Central memory CD4-positive, alpha-beta T cell (primary cell): ENCODE data around the gene NAV2.

Experiments
- DNase-seq: peaks from one replicate; pipeline ENCODE4 v3.0.0; 2022
- total RNA-seq, 3 experiments: gene quantifications; one replicate each; lab custom pipeline; 2026; lab: John Stamatoyannopoulos, UW

NAV2 gene
- total RNA-seq: 0.14 to 3.3 (median 2.3) reads per million in 3 experiments

GRCh38 chr11:19712281-19713195, at the start of gene NAV2:
Gene NAV2, plus strand, starts transcription at chr11:19712837. Its CDS starts 859 bp downstream, at chr11:19713696.
- DNase-seq: peak; percentile 74

GRCh38 chr11:19663206-19663605, 49.4 kb upstream of the NAV2 start:
- DNase-seq: no peak

- no peak for DNase-seq
Observed at GRCh38 chr11:19664886-19665548, 47.6 kb upstream of the NAV2 start.

DNA sequence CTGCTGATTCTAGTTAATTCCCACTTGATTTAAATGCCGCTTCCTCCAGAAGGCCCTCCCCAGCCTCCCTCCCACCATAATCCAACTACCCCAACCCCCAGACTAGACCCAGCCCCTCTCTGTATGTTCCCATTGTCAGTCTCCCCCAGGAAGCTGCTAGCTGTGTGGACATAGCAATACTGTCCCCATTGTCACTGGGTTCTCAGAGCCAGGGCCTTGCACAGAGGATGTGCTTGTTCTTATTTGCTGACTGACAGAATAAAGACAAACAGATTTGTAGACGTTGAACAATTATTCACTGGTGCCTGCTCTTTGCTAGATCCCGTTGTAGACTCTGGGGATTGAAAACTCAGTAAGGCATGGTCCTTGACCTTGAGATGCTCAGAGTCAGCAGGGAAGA, 45.7 kb upstream of the NAV2 start:
- DNase-seq: no peak

- DNase-seq: no peak
Observed at GRCh38 chr11:19669511-19669910, 43.1 kb upstream of the NAV2 start.

DNA sequence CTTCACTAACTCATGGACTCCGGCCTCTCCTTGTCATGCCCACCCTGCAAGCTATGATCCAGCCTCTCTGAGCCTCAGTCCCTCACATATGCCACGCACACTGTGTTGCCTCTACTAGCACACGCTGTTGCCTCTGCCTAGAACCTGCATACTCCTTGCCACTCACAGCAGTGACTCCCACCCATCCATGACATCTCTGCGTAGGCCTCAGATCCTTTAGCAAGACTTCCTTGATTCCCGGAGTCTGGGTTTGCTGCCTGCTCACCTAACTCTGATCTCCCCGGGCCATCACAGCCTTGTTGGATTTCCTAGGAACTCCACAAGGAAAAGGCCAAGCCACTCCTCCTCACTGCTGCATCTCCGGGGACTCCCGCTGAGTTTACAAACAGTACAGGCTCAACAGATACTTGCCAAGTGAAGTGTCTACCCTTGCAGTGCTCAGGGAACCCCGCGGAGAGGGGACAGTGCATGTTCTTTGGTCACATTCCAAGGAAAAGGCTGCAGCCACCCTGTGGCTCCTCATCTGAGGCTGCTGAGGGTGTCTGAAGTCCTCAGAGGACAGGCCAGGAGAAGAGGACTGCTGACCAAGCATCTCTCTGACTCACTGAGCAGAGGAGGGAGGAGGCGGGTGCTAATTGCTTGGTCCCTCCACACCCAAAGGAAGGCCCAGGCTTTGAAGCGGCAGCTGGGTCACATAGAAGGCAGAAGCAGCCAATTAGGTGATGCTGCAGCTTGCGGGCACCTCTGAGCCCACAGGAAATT, 42.4 kb upstream of the NAV2 start:
- no peak for DNase-seq

GRCh38 chr11:19672586-19673206, 39.9 kb upstream of the NAV2 start:
- no peak for DNase-seq

GRCh38 chr11:19673924-19674729, 38.5 kb upstream of the NAV2 start:
- no peak for DNase-seq

DNA sequence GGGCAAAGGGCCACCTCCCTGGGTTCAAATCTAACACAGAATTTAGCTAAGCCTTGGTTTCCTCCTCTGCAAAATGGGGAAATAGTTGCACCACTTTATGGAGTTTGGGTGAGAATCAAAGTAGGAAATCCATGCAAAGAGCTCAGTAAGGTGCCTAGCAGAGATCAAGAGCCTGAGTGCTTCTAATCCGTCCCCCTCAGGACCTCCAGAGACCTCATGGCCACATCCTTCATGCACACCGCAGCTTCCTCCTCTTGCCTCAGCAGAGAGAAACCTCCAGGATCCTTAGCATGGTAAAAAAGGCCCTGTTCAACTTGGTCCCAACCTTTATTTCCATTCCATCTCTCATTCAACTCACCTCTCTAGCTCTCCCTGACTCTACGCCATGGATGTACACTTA, 37.8 kb upstream of the NAV2 start:
- DNase-seq: no peak

DNA sequence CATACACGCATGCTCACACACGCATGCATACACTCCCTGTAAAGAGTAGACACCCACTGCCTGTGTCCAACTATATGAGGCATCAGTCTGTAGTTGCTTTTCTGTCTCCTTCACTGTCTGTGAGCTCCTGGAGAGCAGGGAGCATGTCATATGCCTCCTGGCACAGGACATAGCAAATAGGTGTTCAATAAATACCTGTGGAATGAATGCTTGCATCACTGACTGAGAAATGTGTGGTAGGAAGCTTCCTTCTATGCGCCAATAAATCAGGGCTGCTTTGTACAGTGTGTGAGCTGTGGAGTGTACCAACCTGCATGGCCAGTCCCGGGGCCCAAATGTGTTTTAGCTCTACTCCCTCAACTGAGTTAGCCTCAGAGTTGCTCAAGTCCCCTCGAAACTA, 37.2 kb upstream of the NAV2 start:
- no peak for DNase-seq

GRCh38 chr11:19676475-19677380, 35.9 kb upstream of the NAV2 start:
- DNase-seq: no peak

DNA sequence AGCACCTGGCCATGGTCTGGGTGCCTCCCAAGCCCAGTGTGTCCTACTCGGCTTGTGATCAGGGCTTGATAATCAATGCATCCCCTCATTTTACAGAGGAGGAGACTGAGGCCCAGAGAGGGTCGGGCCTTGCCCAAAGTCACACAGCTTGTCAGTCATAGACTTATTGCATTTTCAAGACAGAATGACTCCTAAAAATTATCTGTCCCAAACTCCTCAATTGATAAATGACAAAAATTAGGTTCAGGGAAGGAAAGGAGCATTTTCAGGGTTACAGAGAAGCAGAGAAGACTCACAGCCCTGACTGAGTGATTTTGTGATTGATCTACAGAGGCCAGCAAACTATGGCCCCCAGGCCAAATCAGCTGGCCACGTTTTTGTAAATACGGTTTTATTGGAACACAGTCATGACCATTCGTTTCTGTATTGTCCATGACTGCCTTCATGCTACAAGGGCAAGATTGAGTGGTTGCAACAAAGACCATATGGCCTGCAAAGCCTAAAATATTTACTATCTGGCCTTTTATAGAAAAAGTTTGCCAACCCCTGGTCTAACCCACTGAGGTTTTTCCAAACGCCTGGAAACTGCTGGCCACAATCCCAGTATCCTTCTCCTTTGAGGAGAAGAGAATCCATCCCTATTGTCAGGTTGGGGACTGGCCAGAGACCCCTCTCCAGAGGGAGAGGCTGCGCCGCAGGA, 35.1 kb upstream of the NAV2 start:
- no peak for DNase-seq

DNA sequence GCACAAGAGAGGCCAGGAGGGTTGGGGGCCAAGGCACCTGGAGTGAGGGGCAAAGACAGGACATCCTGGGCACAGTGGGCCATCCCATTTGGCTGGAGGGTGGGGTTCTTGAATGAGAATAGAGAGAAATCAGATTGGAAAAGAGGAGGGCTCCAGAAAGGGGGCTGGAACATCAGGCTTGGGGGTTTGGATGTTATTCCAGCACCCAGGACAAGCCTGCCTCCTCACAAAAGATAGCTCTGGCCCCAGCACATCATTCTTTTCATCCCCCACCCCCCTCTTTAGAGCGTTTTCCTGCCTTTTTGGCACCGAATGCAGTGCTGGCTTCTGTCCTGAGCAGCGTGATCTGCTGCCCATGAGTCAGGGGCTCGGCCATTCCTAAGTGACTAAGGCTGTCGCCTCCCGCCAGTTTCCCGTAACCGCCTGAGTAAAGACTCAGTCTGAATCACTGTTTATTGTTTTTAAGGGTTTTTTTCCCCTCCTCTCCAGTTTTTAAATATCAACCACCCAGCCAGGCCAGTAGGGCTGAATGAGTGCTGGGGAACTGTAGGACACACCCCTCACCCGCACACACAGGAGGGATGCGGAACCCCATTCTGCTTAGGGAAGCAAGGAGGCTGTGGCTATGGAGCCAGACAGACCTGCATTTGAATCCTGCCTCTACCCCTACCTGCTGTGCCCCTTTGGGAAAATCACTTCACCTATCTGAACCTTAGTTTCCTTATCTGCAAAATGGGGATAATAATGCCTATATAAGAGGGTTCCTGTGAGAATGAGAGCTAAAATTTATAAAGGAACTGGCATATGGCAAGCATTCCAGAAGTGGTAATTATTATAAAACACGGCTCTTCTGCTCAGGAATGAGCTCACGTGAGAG, 32.4 kb upstream of the NAV2 start:
- no peak for DNase-seq

- DNase-seq: no peak
Observed at GRCh38 chr11:19680829-19681368, 31.7 kb upstream of the NAV2 start.

- no peak for DNase-seq
Observed at GRCh38 chr11:19683141-19683805, 29.4 kb upstream of the NAV2 start.

DNA sequence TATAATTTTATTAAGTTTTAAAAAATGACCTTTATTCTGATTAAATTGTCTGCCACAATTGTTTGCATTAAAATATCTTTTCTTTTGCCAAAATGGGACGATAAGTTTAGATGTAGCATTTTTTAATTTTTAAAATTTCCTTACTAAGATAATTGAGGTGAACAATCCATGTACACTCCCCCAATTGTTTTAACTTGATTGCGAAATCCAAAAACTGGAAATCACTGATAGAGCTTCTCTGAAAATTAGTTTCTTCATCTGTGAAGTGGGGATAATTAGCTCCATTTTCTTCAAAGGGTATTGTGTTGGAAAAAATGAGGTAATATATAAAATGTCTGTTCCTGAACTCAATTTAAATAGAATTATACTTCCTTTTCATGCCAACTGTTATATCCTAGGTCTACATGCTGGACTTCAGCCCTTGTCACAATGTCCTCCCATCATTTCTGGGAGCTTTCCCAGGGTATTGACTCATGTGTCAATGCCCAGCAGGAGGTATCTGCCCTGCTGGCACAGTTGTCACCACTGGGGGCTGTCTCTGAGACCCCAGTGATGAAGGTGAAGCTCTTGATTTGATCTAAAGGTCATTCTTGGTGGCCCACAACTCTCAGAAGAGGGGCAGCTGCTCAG, 28.7 kb upstream of the NAV2 start:
- no peak for DNase-seq

DNA sequence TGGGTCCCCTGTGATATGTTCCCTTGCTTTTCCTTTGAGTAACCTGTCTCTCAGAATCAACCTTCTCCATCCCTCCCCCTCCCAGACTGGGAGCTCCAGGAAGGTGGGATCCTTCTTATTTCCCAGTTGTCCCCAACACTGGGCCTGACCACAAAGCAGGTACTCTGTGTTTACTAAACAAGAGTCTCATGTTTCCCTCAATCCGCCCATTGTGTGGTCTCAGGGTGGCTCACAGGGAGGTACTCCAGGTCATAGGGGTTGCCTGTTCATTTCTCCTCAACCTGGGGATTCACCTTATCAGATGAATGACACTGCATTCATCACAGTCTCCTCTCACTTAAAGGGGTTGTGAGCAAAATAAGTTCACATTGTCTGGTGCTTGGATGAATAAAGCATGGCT, 26.4 kb upstream of the NAV2 start:
- DNase-seq: no peak

DNA sequence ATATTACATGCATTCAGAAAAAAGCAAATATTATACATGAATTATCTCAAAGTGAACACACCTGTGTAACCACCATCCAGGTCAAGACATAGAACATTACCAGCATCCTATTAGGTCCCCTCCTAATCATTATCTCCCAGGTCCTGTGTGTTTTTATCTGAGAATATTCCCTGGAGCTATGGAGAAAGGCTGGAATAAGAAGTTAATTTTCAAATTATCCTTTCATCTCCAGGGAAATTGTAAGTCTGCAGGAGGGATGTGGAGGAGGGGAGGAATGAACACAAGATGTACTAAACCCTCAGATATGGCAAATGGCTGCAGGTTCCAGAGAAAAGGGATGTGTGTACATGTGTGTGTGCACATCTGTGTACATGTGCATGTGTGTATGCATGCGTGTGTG, 25.2 kb upstream of the NAV2 start:
- DNase-seq: no peak
